Measurements from ENCODE around the gene ERLIN1.

ERLIN1 gene

GRCh38 chr10:100185364-100186252, at the start of gene ERLIN1:
TSS of gene ERLIN1 (minus strand) at chr10:100186029. CDS start at chr10:100185626, 403 bp downstream.
- peak; percentile 93 for DNase-seq

- DNase-seq: no peak
Measured at GRCh38 chr10:100232101-100232500, 46.3 kb upstream of the ERLIN1 start.

- no peak for DNase-seq
Measured at GRCh38 chr10:100229819-100230422, 44.1 kb upstream of the ERLIN1 start.

GRCh38 chr10:100223879-100224278, 38.0 kb upstream of the ERLIN1 start:
- DNase-seq: no peak

GRCh38 chr10:100222529-100222928, 36.7 kb upstream of the ERLIN1 start:
- no peak for DNase-seq

GRCh38 chr10:100216006-100216405, 30.2 kb upstream of the ERLIN1 start:
- no peak for DNase-seq

- DNase-seq: no peak
Measured at GRCh38 chr10:100209303-100209702, 23.5 kb upstream of the ERLIN1 start.

GRCh38 chr10:100208276-100208675, 22.4 kb upstream of the ERLIN1 start:
- DNase-seq: no peak

GRCh38 chr10:100204370-100204769, 18.5 kb upstream of the ERLIN1 start:
- no peak for DNase-seq

GRCh38 chr10:100201549-100201948, 15.7 kb upstream of the ERLIN1 start:
- no peak for DNase-seq

- DNase-seq: no peak
Measured at GRCh38 chr10:100194711-100195110, 8.9 kb upstream of the ERLIN1 start.

GRCh38 chr10:100192350-100192749, 6.5 kb upstream of the ERLIN1 start:
- DNase-seq: no peak

GRCh38 chr10:100186253-100187212, 704 bp upstream of the ERLIN1 start:
- DNase-seq: peak; percentile 9

- DNase-seq: no peak
Measured at GRCh38 chr10:100184840-100185239, 989 bp downstream of the ERLIN1 start.

GRCh38 chr10:100184426-100184825, 1.4 kb downstream of the ERLIN1 start:
- DNase-seq: no peak

- no peak for DNase-seq
Measured at GRCh38 chr10:100183481-100183880, 2.3 kb downstream of the ERLIN1 start.

GRCh38 chr10:100182908-100183307, 2.9 kb downstream of the ERLIN1 start:
- no peak for DNase-seq

- DNase-seq: no peak
Measured at GRCh38 chr10:100182281-100182680, 3.5 kb downstream of the ERLIN1 start.

GRCh38 chr10:100175875-100176274, 10.0 kb downstream of the ERLIN1 start:
- no peak for DNase-seq

- no peak for DNase-seq
Measured at GRCh38 chr10:100174699-100175677, 10.8 kb downstream of the ERLIN1 start.

- DNase-seq: no peak
Measured at GRCh38 chr10:100173035-100173434, 12.8 kb downstream of the ERLIN1 start.

- DNase-seq: no peak
Measured at GRCh38 chr10:100172349-100172748, 13.5 kb downstream of the ERLIN1 start.
